Erythroblast (primary cell): Measurements from ENCODE around the gene HSH2D.

Experiments used
- GATA1 ChIP-seq: IDR thresholded peaks from 2 replicates; pipeline ENCODE4 v1.6.1; 2011; ENCODE audit warnings: low read depth, mild to moderate bottlenecking, control low read depth, low read length, moderate library complexity
- POLR2A ChIP-seq: IDR thresholded peaks from 2 replicates; pipeline ENCODE4 v1.6.1; 2011; ENCODE audit warnings: mild to moderate bottlenecking, low read length

GRCh38 chr19:16180611-16181010 lies 37.1 kb downstream of the HSH2D start:
- TF ChIP-seq POLR2A (no peak), GATA1 (no peak)
